ENCODE data around the gene SH3BP4.

The SH3BP4 gene

DNA sequence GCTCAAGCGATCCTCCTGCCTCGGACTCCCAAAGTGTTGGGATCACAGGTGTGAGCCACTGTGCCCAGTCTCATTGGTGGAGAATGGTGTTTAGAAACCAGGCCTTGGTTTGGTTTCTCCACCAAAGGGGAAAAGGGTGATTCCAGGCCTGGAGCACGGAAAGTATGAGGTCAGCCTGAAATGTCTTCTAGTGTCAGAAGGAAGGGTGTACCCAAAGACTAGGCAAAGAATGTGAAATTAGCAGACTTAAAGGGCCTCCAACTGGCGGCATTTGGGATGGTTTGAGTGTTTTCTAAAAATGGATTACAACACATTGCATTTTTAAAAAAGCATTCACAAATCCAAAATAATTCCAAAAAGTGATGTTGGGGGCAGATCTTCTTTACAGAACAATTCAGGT lies 139.6 kb downstream of the SH3BP4 start:
- DNase-seq (ENCODE audit: low spot score): no peak

DNA sequence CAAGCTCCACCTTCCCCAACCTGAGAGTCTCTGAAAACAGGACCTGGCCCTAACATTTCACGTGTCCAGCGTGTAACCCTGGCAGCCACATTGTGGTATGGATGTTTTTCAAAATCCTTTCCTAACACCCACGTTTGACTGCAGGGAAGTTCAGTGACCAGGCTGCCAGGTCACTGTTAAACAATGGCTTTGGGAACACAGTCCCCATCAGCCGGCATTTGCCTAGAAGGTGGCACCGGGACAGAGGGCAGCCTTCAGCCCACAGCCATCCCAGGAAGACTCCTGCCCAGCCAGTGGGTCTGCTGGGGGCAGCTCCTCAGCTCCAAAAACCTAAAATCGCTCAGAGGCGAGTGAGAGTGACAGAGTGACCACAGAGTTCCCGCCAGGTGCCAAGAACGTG lies 140.2 kb downstream of the SH3BP4 start:
- DNase-seq (ENCODE audit: low spot score): no peak

DNA sequence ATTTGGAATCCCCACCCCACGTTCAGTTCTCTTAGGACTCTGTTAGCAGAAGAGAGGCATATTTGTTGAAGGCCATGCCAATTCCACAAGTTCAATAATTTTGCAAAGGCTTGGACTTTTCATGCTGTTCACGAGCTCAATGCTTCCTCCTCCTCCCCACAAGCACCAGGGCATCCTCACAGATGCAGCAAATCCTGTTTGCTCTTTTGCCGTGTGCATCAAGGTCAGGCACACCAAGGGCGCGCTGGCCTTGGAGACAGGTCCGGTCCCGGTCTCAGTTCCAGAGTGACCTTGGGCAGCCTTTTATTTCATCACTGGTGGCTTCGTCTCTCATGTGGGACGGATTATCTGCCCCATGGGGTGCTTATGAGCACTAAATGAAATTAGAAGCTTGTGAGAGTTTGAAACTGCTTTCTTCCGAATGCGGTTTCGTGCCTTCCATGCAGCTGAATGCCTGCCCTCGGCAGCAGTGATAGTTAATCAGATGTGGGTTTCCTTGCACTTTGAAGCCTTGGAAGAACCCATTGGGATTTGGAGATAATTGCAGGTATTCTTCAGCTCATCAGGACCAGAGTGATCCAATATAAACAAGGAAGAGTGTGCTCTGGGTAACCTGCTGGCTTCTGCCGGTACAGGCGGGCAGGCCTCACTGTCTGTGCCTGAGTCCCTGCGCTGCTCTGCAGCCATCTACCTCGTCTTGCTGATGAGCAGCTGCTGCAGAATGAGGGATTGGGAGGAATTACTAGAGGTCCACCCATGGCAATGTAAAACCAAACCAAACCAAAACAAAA lies 140.8 kb downstream of the SH3BP4 start:
- no peak for DNase-seq (ENCODE audit: low spot score)

DNA sequence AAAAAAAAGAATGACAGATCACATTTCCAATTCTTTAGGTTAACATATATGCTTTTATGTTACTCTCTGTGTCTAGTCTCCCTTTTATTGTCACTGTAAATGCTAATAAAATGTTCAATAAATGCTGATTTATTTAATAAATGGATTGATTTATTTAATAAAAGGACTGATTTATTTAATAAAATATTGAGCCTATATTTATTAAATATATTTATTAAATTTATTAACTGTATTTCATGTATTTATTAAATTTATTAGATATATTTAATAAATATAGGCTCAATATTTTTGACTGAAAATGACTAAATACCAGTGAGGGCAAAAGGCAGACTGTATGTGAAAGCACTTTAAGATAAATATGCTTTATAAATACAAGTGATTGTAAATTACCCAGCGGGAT lies 142.6 kb downstream of the SH3BP4 start:
- DNase-seq (ENCODE audit: low spot score): no peak

DNA sequence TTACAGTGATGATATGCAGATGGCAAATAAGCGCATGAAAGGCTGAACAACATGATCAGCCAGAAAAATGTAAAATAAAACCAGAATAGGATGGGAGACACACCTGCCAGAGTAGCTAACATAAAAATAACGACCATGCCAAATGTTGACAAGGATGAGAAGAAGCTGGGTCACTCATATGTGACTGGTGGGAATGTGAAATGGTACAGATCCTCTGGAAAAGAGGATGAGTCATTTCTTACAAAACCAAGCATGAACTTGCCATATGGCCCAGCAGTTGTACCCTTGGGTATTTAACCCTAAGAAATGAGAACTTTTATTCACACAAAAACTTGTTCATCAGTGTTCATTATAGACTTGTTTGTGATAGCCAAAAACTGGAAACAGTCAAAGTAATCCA lies 143.8 kb downstream of the SH3BP4 start:
- no peak for DNase-seq (ENCODE audit: low spot score)

DNA sequence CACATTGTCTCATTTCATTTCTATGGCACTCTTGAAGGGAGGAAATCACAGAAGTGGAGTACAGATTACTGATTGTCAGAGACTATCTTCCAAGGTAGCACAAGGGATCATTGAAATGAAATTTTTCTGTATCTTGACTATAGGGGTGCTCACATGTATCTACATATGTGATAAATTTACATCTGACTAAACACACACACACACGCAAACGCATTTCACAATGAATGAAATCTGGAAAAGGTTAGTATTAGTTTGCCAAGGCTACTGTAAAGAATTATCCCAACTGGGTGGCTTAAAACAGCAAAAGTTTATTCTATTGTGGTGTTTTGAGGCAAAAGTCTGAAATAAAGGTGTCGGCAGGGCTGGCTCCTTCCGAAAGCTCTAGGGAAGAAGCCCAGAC lies 144.6 kb downstream of the SH3BP4 start:
- DNase-seq (ENCODE audit: low spot score): no peak

DNA sequence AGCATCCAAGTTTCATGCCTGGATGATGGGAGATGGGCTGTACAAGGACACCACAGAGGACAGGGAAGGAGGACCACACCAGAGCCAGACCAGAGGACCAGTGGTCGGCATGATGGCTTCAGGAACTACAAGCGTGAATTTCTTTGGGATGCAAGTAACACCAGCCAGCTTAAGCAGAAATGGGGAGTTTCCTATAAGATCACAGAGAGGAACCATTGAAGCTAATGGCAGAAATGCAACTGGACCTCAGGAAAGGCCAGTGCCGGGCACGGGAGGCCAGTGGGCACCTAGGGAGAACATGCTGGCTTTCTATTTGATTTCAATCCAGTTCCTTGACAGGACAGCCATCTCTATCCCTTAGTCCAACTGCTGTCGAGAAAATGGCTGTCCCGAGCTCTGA lies 145.4 kb downstream of the SH3BP4 start:
- no peak for DNase-seq (ENCODE audit: low spot score)

DNA sequence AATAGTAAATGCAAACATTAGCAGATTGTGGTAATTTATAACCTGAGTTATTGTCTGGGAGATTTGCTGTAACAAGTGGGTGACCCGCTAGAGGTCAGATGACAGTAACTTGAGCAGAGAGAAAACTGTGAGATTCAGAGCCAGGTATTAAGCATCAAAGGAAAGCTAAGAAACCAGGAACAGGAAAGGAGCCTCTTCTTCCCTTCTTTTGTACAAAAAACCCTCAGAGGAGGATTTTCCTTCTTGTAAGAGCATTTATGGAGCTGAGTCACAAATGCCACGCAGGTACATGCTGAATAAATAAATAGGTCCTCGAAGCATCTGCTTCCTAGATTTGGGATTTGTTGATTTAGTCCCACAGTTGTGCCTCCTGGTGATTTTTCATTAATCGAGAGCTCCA lies 146.5 kb downstream of the SH3BP4 start:
- DNase-seq (ENCODE audit: low spot score): no peak

DNA sequence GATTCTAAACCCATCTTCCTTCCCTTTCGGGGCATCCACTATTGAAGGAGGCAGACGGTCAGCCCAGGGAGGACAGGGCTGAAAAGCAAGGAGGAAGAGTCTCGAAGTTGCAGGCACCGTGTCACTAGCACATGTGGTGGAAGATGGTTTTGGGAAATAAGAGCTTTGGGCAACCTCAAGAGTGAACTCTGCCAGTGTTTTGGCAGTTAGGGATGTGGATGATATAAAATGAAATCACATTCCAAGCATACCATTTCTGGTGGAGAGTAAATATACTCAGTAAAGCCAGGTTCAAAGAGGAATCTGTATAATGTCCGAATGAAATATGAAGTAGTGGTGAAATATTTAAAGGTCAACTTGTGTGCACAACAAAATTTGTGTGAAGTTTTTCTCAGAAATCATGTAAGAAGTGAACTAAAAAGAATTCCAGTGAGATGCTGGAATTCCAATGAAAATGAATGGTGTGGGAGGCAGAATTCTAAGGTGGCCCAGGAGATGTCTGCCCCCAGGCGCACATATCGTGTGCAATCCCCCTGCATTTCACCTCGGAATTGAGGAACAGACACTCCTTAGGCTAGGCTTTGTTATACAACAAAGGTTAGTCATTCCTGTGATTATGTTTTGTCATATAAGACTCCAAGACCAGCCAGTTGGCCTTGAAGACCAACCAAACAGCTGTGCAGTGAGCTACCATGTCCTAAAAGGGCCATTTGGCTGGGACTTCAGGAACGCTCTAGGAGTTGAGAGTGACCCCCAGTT lies 147.1 kb downstream of the SH3BP4 start:
- DNase-seq (ENCODE audit: low spot score): no peak

DNA sequence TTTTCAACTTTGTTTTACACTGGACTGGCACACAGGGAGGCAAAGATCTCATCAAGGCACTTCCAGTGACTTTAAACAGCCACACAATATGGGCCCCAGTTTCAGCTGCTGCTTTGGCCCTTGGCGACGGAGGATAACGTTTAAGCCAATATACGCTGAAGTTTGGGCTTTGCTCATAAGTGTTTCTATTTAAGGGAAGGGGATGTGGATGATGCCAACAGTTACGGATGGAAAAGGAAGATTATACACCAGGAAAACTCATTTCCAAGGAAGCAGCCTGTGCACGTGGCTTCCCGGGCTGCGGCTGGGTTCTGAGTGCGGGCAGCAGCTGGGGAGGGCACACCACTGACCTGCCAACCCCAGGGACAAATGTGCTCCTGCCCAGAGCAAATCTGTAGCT lies 151.1 kb downstream of the SH3BP4 start:
- DNase-seq (ENCODE audit: low spot score): no peak
